NCI-H526 (cell line): ENCODE data around the gene DDIT4.
A peak's percentile ranks its signal among the peaks of the same experiment; 100 is the strongest.
"Not testable (repeated sequence)": the region's sequence is repeated elsewhere in the genome, so short reads cannot be mapped to it uniquely, and the experiment has no call there.

ENCODE experiments used
- DNase-seq, 2 experiments: peaks; one replicate each; lab custom pipeline; 2025; lab: John Stamatoyannopoulos, UW

DDIT4 gene

GRCh38 chr10:72267819-72268399, 5.8 kb upstream of the DDIT4 start:
- DNase-seq: no peak

DNA sequence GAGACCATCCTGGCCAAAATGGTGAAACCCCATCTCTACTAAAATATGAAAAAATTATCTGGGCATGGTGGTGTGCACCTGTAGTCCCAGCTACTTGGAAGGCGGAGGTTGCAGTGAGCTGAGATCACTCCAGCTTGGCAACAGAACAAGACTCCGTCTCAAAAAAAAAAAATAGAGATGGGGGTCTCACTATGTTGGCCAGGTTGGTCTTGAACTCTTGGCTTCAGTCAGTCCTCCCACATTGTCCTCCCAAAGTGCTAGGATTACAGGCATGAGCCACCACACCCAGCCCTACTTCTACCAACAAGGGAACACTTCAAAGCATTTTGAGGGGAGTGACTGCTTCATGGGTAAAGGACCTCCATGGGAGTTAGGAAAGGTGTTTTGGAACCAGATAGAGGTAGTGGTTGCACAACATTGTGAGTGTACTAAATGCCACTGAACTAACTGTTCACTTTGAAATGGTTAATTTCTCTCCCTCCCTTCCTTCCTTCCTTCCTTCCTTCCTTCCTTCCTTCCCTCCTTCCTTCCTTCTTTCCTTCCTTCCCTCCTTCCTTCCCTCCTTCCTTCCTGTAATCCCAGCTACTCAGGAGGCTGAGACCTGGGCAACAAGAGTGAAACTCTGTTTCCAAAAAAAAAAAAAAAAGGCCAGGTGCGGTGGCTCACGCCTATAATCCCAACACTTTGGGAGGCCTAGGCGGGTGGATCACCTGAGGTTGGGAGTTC, 5.1 kb upstream of the DDIT4 start:
- not testable (repeated sequence) for DNase-seq

DNA sequence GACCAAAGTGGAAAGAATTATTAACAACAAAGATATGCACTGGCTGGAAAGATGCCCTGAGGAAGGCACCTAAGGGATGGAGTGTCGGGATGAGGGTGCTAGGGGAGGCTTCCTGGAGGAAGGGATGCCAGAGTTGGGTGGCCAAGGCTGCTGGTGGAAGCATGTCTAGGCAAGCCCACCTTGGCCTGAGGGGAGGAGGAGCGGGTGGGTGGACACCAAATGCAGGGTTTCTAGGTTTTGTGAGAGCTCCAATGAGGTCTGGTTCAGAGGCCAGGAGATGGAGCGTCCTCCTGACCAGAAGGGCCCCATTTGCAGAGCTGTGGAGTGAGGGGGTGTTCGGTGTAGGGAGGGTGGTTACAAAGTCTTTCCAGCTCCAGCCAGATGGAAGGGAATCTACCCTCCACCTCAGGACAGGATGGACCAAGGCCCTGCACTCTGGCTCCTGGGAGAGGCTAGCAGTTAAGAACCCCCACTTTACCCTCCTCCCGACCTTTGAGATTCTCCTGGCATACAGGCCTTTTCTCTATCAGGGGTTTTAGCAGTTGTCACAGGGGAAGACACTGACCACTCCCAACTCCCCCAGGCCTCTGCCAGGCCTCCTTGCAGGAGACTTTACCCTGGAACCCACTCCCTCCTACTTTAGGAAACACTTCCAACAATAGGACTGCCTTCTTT, 3.0 kb upstream of the DDIT4 start:
- no peak for DNase-seq

- peak; percentile 69 to 89 for DNase-seq
These were observed 875 bp upstream of the DDIT4 start for GRCh38 chr10:72272689-72273409.

- no peak for DNase-seq
These were observed 547 bp downstream of the DDIT4 start for GRCh38 chr10:72274213-72274729.

DNA sequence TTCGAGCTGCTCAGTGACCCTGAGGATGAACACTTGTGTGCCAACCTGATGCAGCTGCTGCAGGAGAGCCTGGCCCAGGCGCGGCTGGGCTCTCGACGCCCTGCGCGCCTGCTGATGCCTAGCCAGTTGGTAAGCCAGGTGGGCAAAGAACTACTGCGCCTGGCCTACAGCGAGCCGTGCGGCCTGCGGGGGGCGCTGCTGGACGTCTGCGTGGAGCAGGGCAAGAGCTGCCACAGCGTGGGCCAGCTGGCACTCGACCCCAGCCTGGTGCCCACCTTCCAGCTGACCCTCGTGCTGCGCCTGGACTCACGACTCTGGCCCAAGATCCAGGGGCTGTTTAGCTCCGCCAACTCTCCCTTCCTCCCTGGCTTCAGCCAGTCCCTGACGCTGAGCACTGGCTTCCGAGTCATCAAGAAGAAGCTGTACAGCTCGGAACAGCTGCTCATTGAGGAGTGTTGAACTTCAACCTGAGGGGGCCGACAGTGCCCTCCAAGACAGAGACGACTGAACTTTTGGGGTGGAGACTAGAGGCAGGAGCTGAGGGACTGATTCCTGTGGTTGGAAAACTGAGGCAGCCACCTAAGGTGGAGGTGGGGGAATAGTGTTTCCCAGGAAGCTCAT, 1.1 kb downstream of the DDIT4 start:
- peak; percentile 25 to 74 for DNase-seq

DNA sequence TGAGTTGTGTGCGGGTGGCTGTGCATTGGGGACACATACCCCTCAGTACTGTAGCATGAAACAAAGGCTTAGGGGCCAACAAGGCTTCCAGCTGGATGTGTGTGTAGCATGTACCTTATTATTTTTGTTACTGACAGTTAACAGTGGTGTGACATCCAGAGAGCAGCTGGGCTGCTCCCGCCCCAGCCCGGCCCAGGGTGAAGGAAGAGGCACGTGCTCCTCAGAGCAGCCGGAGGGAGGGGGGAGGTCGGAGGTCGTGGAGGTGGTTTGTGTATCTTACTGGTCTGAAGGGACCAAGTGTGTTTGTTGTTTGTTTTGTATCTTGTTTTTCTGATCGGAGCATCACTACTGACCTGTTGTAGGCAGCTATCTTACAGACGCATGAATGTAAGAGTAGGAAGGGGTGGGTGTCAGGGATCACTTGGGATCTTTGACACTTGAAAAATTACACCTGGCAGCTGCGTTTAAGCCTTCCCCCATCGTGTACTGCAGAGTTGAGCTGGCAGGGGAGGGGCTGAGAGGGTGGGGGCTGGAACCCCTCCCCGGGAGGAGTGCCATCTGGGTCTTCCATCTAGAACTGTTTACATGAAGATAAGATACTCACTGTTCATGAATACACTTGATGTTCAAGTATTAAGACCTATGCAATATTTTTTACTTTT, 1.8 kb downstream of the DDIT4 start:
- no peak for DNase-seq

GRCh38 chr10:72276013-72276387, 2.3 kb downstream of the DDIT4 start:
- DNase-seq: no peak

GRCh38 chr10:72276421-72277339, 3.0 kb downstream of the DDIT4 start:
- no peak for DNase-seq

- no peak for DNase-seq
These were observed 3.7 kb downstream of the DDIT4 start for GRCh38 chr10:72277340-72277995.

DNA sequence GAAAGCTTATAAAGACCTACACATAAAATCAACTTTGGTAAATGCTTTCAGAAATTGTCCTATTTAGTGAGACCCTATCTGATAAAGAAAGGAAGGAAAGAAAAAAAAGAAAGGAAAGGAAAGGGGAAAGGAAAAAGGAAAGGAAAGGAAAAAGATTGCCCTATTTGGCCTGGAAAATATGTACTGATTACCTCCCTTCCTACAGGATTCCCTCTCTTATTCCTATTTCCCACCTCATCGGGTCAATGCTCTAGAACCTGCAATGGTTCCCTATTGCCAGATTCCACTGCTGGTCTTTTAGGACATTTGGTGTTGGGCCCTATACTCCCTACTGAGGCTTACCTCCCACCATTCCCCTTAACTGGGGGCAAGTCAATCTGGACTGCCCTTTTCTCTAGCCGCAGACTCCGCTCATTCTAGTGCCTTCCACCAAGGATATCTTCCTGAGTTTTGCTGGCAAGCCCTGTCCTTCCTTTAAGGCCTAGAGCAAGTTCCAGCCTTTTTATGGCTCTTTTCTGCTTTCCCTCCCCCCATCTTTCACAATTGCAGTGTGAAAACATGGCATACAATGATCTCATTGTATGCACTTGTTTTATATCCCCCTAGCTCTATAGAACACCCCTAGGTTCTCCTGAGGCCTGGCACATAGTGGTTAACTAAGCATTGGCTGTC, 4.4 kb downstream of the DDIT4 start:
- peak in 1 of 2 experiments; percentile 12 for DNase-seq

- no peak for DNase-seq
These were observed 5.1 kb downstream of the DDIT4 start for GRCh38 chr10:72278668-72279393.

- not testable (repeated sequence) for DNase-seq
These were observed 5.9 kb downstream of the DDIT4 start for GRCh38 chr10:72279587-72279986.

GRCh38 chr10:72283131-72283530, 9.4 kb downstream of the DDIT4 start:
- DNase-seq: no peak

DNA sequence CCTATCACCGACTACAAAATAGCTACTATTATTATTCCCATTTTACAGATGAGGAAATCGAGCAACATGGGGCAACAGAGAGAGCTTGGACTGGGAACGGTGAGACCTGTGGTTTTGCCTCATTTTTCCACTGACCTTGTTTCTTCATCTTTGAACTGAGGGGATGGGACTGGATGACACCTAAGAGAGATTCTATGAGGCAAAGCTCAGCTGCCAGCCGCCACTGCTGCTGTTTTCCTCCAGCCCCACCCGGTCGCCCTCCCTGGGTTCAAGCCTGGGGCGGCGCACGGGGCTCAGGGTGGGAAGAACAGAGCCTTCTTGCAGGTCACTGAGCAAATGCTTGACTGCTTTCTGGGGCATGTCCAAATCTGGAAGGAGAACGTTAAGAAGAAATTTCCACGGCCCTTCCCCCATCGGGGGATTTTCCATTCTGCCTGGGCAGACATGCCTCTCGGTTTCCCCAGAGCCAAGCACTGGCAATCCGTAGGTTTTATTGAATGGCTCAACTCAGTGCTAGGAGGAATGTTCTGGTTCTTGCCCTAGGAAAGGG, 12.3 kb downstream of the DDIT4 start:
- DNase-seq: no peak

GRCh38 chr10:72291019-72291532, 17.4 kb downstream of the DDIT4 start:
- DNase-seq: no peak

DNA sequence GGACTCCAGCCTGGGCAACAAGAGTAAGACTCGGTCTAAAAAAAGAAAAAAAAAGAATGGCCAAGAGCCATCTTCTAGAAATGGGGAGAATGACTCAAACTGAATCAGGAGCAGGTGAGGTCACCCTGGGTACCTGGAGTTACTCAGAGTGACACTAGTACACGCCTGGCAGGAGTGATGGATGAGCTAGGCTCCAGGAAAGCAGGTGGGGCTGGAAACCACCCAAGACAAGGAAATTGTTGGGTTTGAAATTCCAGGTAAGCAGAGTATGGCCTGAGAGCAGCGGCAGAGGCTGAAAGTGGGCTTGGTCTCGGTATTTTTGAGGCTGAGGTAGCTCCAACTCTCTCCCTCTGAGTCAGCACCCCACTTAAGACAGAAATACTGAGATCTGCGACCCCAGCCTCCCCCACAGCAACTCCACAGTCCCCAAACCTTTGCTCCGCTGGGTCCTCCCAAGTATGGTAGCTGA, 18.5 kb downstream of the DDIT4 start:
- DNase-seq: no peak
